NCI-H2029 (cell line): ENCODE data around the gene CD1C.
"Not testable (repeated sequence)": the region's sequence is repeated elsewhere in the genome, so short reads cannot be mapped to it uniquely, and the experiment has no call there.

Experiments used
- DNase-seq: peaks from one replicate; lab custom pipeline; 2025; lab: John Stamatoyannopoulos, UW

Gene CD1C

GRCh38 chr1:158289811-158290210, at the start of gene CD1C:
TSS of gene CD1C (plus strand) at chr1:158289923. CDS start at chr1:158290065, 142 bp downstream.
- DNase-seq: no peak

GRCh38 chr1:158246650-158247049, 43.1 kb upstream of the CD1C start:
- DNase-seq: no peak

- no peak for DNase-seq
Measured at GRCh38 chr1:158248118-158248517, 41.6 kb upstream of the CD1C start.

GRCh38 chr1:158248771-158249170, 41.0 kb upstream of the CD1C start:
- no peak for DNase-seq

GRCh38 chr1:158249646-158250045, 40.1 kb upstream of the CD1C start:
- DNase-seq: no peak

GRCh38 chr1:158251163-158251562, 38.6 kb upstream of the CD1C start:
- no peak for DNase-seq

GRCh38 chr1:158255656-158256055, 34.1 kb upstream of the CD1C start:
- DNase-seq: no peak

- DNase-seq: not testable (repeated sequence)
Measured at GRCh38 chr1:158256747-158257146, 33.0 kb upstream of the CD1C start.

GRCh38 chr1:158257888-158258287, 31.8 kb upstream of the CD1C start:
- DNase-seq: no peak

GRCh38 chr1:158259117-158259516, 30.6 kb upstream of the CD1C start:
- DNase-seq: no peak

- no peak for DNase-seq
Measured at GRCh38 chr1:158272681-158273080, 17.0 kb upstream of the CD1C start.

- no peak for DNase-seq
Measured at GRCh38 chr1:158274797-158275196, 14.9 kb upstream of the CD1C start.

GRCh38 chr1:158282421-158282820, 7.3 kb upstream of the CD1C start:
- DNase-seq: not testable (repeated sequence)

- DNase-seq: no peak
Measured at GRCh38 chr1:158283965-158284364, 5.8 kb upstream of the CD1C start.

- DNase-seq: no peak
Measured at GRCh38 chr1:158285756-158286241, 3.9 kb upstream of the CD1C start.

- DNase-seq: no peak
Measured at GRCh38 chr1:158286487-158286886, 3.2 kb upstream of the CD1C start.

GRCh38 chr1:158286941-158287346, 2.8 kb upstream of the CD1C start:
- DNase-seq: no peak

- no peak for DNase-seq
Measured at GRCh38 chr1:158290321-158290844, 660 bp downstream of the CD1C start.

- DNase-seq: no peak
Measured at GRCh38 chr1:158295791-158296190, 6.1 kb downstream of the CD1C start.

- no peak for DNase-seq
Measured at GRCh38 chr1:158310623-158311022, 20.9 kb downstream of the CD1C start.

GRCh38 chr1:158311066-158311465, 21.3 kb downstream of the CD1C start:
- DNase-seq: no peak

GRCh38 chr1:158323866-158324265, 34.1 kb downstream of the CD1C start:
- no peak for DNase-seq

GRCh38 chr1:158324395-158324794, 34.7 kb downstream of the CD1C start:
- DNase-seq: no peak

- DNase-seq: no peak
Measured at GRCh38 chr1:158327481-158327880, 37.8 kb downstream of the CD1C start.

GRCh38 chr1:158328426-158328825, 38.7 kb downstream of the CD1C start:
- no peak for DNase-seq
